ENCODE results near the gene CA11. TPM values are rescaled to one million over a fixed set of nuclear protein-coding genes. Genes with fewer than 3 reads are reported as not detected.

CA11 gene
- total and polyA plus RNA-seq, 4 experiments from 2014 or later, result 5.0 to 15.4 (median 11.5) TPM

- no peaks in the 10 kb centered on the region for H3K36me3 Mint-ChIP-seq
- H3K27ac Mint-ChIP-seq, result peak overlapping the region in 3 of 7 donors; percentile 48 to 68 (median 52)
- Histone ChIP-seq H3K9me3 (ENCODE audit: control insufficient read depth in 1 of 2, low read length in 2 of 2) (no peaks in the 10 kb centered on the region), H3K4me3 (ENCODE audit: low read length in 2 of 2) (no peak overlapping the region), H3K27me3 (ENCODE audit: insufficient read depth, low read length) (no peaks in the 10 kb centered on the region), H3K4me1 (ENCODE audit: insufficient read depth, low read length) (peaks cover 26% of the 10 kb centered on the region), H3K27ac (ENCODE audit: low read depth, low read length) (no peak overlapping the region), H3K36me3 (ENCODE audit: insufficient read depth, low read length) (no peaks in the 10 kb centered on the region)
- peaks cover 12 to 33% (median 19%) of the 10 kb centered on the region in 4 donors for H3K4me1 Mint-ChIP-seq
- H3K4me3 Mint-ChIP-seq, result no peak overlapping the region
- H3K9me3 Mint-ChIP-seq, result peaks cover 0 to 1% (median 0%) of the 10 kb centered on the region in 8 donors
- H3K27me3 Mint-ChIP-seq, result no peaks in the 10 kb centered on the region
- intact Hi-C loops (cut with micrococcal nuclease), result no loop called here
- CTCF ChIA-PET (ENCODE audit: partially characterized antibody), result interaction anchor here (0.7 to 1.4 kb wide), 2 partner anchors 24 to 191 kb away, joined by 4 read pairs; no protein-coding TSS in a partner anchor
- DNase-seq, result no peak
- POLR2A ChIA-PET (ENCODE audit: partially characterized antibody), result no interaction called here
These were observed 5.7 kb upstream of the CA11 start for GRCh38 chr19:48651683-48652048.

GRCh38 chr19:48650974-48651682 lies 5.1 kb upstream of the CA11 start:
- H3K4me1 ChIP-seq (ENCODE audit: insufficient read depth, low read length), result peaks cover 26% of the 10 kb centered on the region
- Mint-ChIP-seq H3K27ac (peak overlapping the region in 4 of 7 donors; percentile 71 to 90 (median 79)), H3K4me3 (no peak overlapping the region), H3K9me3 (peaks cover 0 to 1% (median 0%) of the 10 kb centered on the region in 8 donors), H3K27me3 (no peaks in the 10 kb centered on the region), H3K36me3 (no peaks in the 10 kb centered on the region), H3K4me1 (peaks cover 12 to 33% (median 23%) of the 10 kb centered on the region in 4 donors)
- H3K9me3 ChIP-seq (ENCODE audit: control insufficient read depth in 1 of 2, low read length in 2 of 2), result no peaks in the 10 kb centered on the region
- H3K27me3 ChIP-seq (ENCODE audit: insufficient read depth, low read length), result no peaks in the 10 kb centered on the region
- H3K4me3 ChIP-seq (ENCODE audit: low read length in 2 of 2), result no peak overlapping the region
- H3K27ac ChIP-seq (ENCODE audit: low read depth, low read length), result no peak overlapping the region
- H3K36me3 ChIP-seq (ENCODE audit: insufficient read depth, low read length), result no peaks in the 10 kb centered on the region
- POLR2A ChIA-PET (ENCODE audit: partially characterized antibody), result no interaction called here
- intact Hi-C loops (cut with micrococcal nuclease), result no loop called here
- no peak for DNase-seq
- CTCF ChIA-PET (ENCODE audit: partially characterized antibody), result interaction anchor here (0.7 to 1.4 kb wide), 2 partner anchors 24 to 191 kb away, joined by 4 read pairs; no protein-coding TSS in a partner anchor

GRCh38 chr19:48648134-48648533 lies 2.1 kb upstream of the CA11 start:
- Histone ChIP-seq H3K4me3 (ENCODE audit: low read length in 2 of 2) (no peak overlapping the region), H3K27ac (ENCODE audit: low read depth, low read length) (no peak overlapping the region), H3K27me3 (ENCODE audit: insufficient read depth, low read length) (no peaks in the 10 kb centered on the region), H3K36me3 (ENCODE audit: insufficient read depth, low read length) (no peaks in the 10 kb centered on the region), H3K4me1 (ENCODE audit: insufficient read depth, low read length) (peaks cover 46% of the 10 kb centered on the region), H3K9me3 (ENCODE audit: control insufficient read depth in 1 of 2, low read length in 2 of 2) (no peaks in the 10 kb centered on the region)
- H3K36me3 Mint-ChIP-seq, result no peaks in the 10 kb centered on the region
- H3K27ac Mint-ChIP-seq, result peak overlapping the region; percentile 76 to 97 (median 90)
- no peak for DNase-seq
- ChIA-PET CTCF (ENCODE audit: partially characterized antibody) (interaction anchor here (2.1 kb wide), 1 partner anchor 27 kb away, joined by 13 read pairs; no protein-coding TSS in a partner anchor), POLR2A (ENCODE audit: partially characterized antibody) (interaction anchor here (1.3 to 1.5 kb wide), 2 partner anchors 27 to 66 kb away, joined by 3 to 7 read pairs; no protein-coding TSS in a partner anchor)
- peaks cover 0 to 1% (median 0%) of the 10 kb centered on the region in 8 donors for H3K9me3 Mint-ChIP-seq
- no peaks in the 10 kb centered on the region for H3K27me3 Mint-ChIP-seq
- intact Hi-C loops (cut with micrococcal nuclease), result loop anchor here (5.0 kb wide), 1 partner anchor 319 kb away; the partner anchor contains the start of gene FTL
- peak overlapping the region in 3 of 8 donors; percentile 33 to 71 (median 49) for H3K4me3 Mint-ChIP-seq
- peaks cover 23 to 51% (median 38%) of the 10 kb centered on the region in 4 donors for H3K4me1 Mint-ChIP-seq

- Mint-ChIP-seq H3K4me3 (peak overlapping the region; percentile 11 to 71 (median 48)), H3K9me3 (peaks cover 0 to 1% (median 0%) of the 10 kb centered on the region in 8 donors), H3K4me1 (peaks cover 23 to 55% (median 39%) of the 10 kb centered on the region in 4 donors), H3K36me3 (no peaks in the 10 kb centered on the region), H3K27ac (peak overlapping the region; percentile 66 to 95 (median 83)), H3K27me3 (no peaks in the 10 kb centered on the region)
- H3K27ac ChIP-seq (ENCODE audit: low read depth, low read length), result peak overlapping the region; percentile 77
- no peaks in the 10 kb centered on the region for H3K27me3 ChIP-seq (ENCODE audit: insufficient read depth, low read length)
- peaks cover 46% of the 10 kb centered on the region for H3K4me1 ChIP-seq (ENCODE audit: insufficient read depth, low read length)
- intact Hi-C loops (cut with micrococcal nuclease), result loop anchor here (1.0 to 5.0 kb wide), 11 partner anchors 8 to 321 kb away; partner anchors contain the start of genes FTL, RPL18 and SPHK2
- H3K4me3 ChIP-seq (ENCODE audit: low read length in 2 of 2), result peak overlapping the region in 1 of 2 donors; percentile 87
- ChIA-PET POLR2A (ENCODE audit: partially characterized antibody) (interaction anchor here (1.0 to 4.1 kb wide), 17 partner anchors 10 to 319 kb away, joined by 3 to 76 read pairs (median 10); partner anchors contain the start of genes DBP, FAM83E, FTL and PPP1R15A), CTCF (ENCODE audit: partially characterized antibody) (interaction anchor here (1.3 to 2.6 kb wide), 9 partner anchors 10 to 346 kb away, joined by 4 to 34 read pairs (median 10); partner anchors contain the start of genes DBP, GYS1, HSD17B14 and RUVBL2)
- no peaks in the 10 kb centered on the region for H3K36me3 ChIP-seq (ENCODE audit: insufficient read depth, low read length)
- no peak for DNase-seq
- no peaks in the 10 kb centered on the region for H3K9me3 ChIP-seq (ENCODE audit: control insufficient read depth in 1 of 2, low read length in 2 of 2)
These were observed 782 bp upstream of the CA11 start for GRCh38 chr19:48646722-48647216.

GRCh38 chr19:48645620-48646000 lies 377 bp downstream of the CA11 start:
- Mint-ChIP-seq H3K36me3 (no peaks in the 10 kb centered on the region), H3K4me1 (peaks cover 23 to 55% (median 40%) of the 10 kb centered on the region in 4 donors), H3K9me3 (peaks cover 0 to 1% (median 0%) of the 10 kb centered on the region in 8 donors), H3K4me3 (peak overlapping the region; percentile 86 to 98 (median 93)), H3K27me3 (no peaks in the 10 kb centered on the region), H3K27ac (peak overlapping the region; percentile 83 to 97 (median 96))
- Histone ChIP-seq H3K27me3 (ENCODE audit: insufficient read depth, low read length) (no peaks in the 10 kb centered on the region), H3K36me3 (ENCODE audit: insufficient read depth, low read length) (no peaks in the 10 kb centered on the region), H3K9me3 (ENCODE audit: control insufficient read depth in 1 of 2, low read length in 2 of 2) (no peaks in the 10 kb centered on the region), H3K4me1 (ENCODE audit: insufficient read depth, low read length) (peaks cover 46% of the 10 kb centered on the region), H3K4me3 (ENCODE audit: low read length in 2 of 2) (peak overlapping the region; percentile 85 to 87), H3K27ac (ENCODE audit: low read depth, low read length) (peak overlapping the region; percentile 77)
- no peak for DNase-seq
- ChIA-PET CTCF (ENCODE audit: partially characterized antibody) (interaction anchor here (0.6 to 2.6 kb wide), 23 partner anchors 9 to 347 kb away, joined by 3 to 34 read pairs (median 6); partner anchors contain the start of genes DBP, GYS1, HSD17B14 and RPL18), POLR2A (ENCODE audit: partially characterized antibody) (interaction anchor here (0.8 to 4.1 kb wide), 29 partner anchors 9 to 1205 kb away, joined by 3 to 76 read pairs (median 4); partner anchors contain the start of genes DBP, FAM83E, FTL and PPP1R15A)
- intact Hi-C loops (cut with micrococcal nuclease), result loop anchor here (5.0 kb wide), 1 partner anchor 322 kb away; the partner anchor contains the start of gene FTL

- CTCF ChIA-PET (ENCODE audit: partially characterized antibody), result interaction anchor here (0.6 to 2.6 kb wide), 19 partner anchors 8 to 326 kb away, joined by 3 to 34 read pairs (median 7); partner anchors contain the start of genes DBP, HSD17B14, RPL18 and SPHK2
- intact Hi-C loops (cut with micrococcal nuclease), result loop anchor here (5.0 kb wide), 1 partner anchor 322 kb away; the partner anchor contains the start of gene FTL
- no peaks in the 10 kb centered on the region for H3K27me3 Mint-ChIP-seq
- Histone ChIP-seq H3K36me3 (ENCODE audit: insufficient read depth, low read length) (no peaks in the 10 kb centered on the region), H3K27me3 (ENCODE audit: insufficient read depth, low read length) (no peaks in the 10 kb centered on the region), H3K9me3 (ENCODE audit: control insufficient read depth in 1 of 2, low read length in 2 of 2) (no peaks in the 10 kb centered on the region), H3K27ac (ENCODE audit: low read depth, low read length) (peak overlapping the region; percentile 77), H3K4me1 (ENCODE audit: insufficient read depth, low read length) (peaks cover 46% of the 10 kb centered on the region), H3K4me3 (ENCODE audit: low read length in 2 of 2) (peak overlapping the region; percentile 85 to 87)
- peaks cover 23 to 57% (median 41%) of the 10 kb centered on the region in 4 donors for H3K4me1 Mint-ChIP-seq
- H3K36me3 Mint-ChIP-seq, result no peaks in the 10 kb centered on the region
- H3K27ac Mint-ChIP-seq, result peak overlapping the region; percentile 83 to 97 (median 93)
- peaks cover 0 to 1% (median 0%) of the 10 kb centered on the region in 8 donors for H3K9me3 Mint-ChIP-seq
- POLR2A ChIA-PET (ENCODE audit: partially characterized antibody), result interaction anchor here (0.8 to 4.1 kb wide), 26 partner anchors 8 to 1205 kb away, joined by 3 to 76 read pairs (median 7); partner anchors contain the start of genes DBP, FTL, PPP1R15A and RPL18
- H3K4me3 Mint-ChIP-seq, result peak overlapping the region; percentile 86 to 98 (median 93)
- DNase-seq, result peak; percentile 75 to 85 (median 76)
These were observed 958 bp downstream of the CA11 start for GRCh38 chr19:48644839-48645619.

All from CD4-positive, alpha-beta memory T cell (primary cell).